Esophagus (tissue), 2 donors: ENCODE measurements around the gene ATP9A. TPM values are rescaled to one million over a fixed set of nuclear protein-coding genes. Genes with fewer than 3 reads are reported as not detected.
A peak's percentile ranks its signal among the peaks of the same experiment; 100 is the strongest.
"Not testable (repeated sequence)": the region's sequence is repeated elsewhere in the genome, so short reads cannot be mapped to it uniquely, and the experiment has no call there.

ENCODE experiments used
- H3K27ac ChIP-seq, 2 donors: one replicate each; pipeline ENCODE4 v1.5.1; 2013; ENCODE audit warnings: low read depth in 2 of 2, mild to moderate bottlenecking in 2 of 2, inconsistent platforms in 1 of 2, low read length in 1 of 2, moderate library complexity in 1 of 2
- H3K27me3 ChIP-seq, 2 donors: one replicate each; pipeline ENCODE4 v1.6.1; 2013; ENCODE audit warnings: low read length in 2 of 2, control low read depth in 1 of 2, mild to moderate bottlenecking in 1 of 2; ENCODE audit not compliant: insufficient read depth in 2 of 2, control insufficient read depth in 1 of 2
- H3K36me3 ChIP-seq, 2 donors: one replicate each; pipeline ENCODE4 v1.6.1; 2013; ENCODE audit warnings: low read length in 1 of 2; ENCODE audit not compliant: control insufficient read depth in 2 of 2, insufficient read depth in 2 of 2
- H3K4me1 ChIP-seq, 2 donors: one replicate each; pipeline ENCODE4 v1.6.1; 2013; ENCODE audit warnings: low read length in 1 of 2; ENCODE audit not compliant: control insufficient read depth in 2 of 2, insufficient read depth in 2 of 2
- H3K4me3 ChIP-seq, 2 donors: one replicate each; pipeline ENCODE4 v1.5.1; 2013; ENCODE audit warnings: low read length in 2 of 2, mild to moderate bottlenecking in 2 of 2, low read depth in 1 of 2, moderate library complexity in 1 of 2
- H3K9me3 ChIP-seq, 2 donors: one replicate each; pipeline ENCODE4 v1.6.1; 2013; ENCODE audit warnings: mild to moderate bottlenecking in 2 of 2, low read depth in 1 of 2, low read length in 1 of 2, moderate library complexity in 1 of 2; ENCODE audit not compliant: control insufficient read depth in 2 of 2, insufficient read depth in 1 of 2
- WGBS, 2 donors: extraction: QIAGEN DNeasy Blood & Tissue Kit; methylation state at CpG; one replicate each; pipeline ENCODE4 v1.1.7; 2013; 5-methylcytosine and 5-hydroxymethylcytosine counted together
- polyA plus RNA-seq, 2 donors: library from polyadenylated mRNA; stranded (reverse); fragments of 200-250 nt; gene quantifications; one replicate each; pipeline ENCODE4 v1.2.3, GENCODE V29; 2013
- donor health status: healthy with polysubstance abuse.
- donor health status: Bipolar disorder and iron deficiency.

The ATP9A gene
- polyA plus RNA-seq, 2 donors, result 5.0 to 7.5 TPM

GRCh38 chr20:51685494-51685893, 82.7 kb downstream of the ATP9A start:
- not testable (repeated sequence) for H3K4me3 ChIP-seq, H3K36me3 ChIP-seq, H3K27ac ChIP-seq, H3K4me1 ChIP-seq, H3K9me3 ChIP-seq, H3K27me3 ChIP-seq
- 74 to 78% methylated on average over 2 of the region's 2 CpGs for WGBS, 2 donors

DNA sequence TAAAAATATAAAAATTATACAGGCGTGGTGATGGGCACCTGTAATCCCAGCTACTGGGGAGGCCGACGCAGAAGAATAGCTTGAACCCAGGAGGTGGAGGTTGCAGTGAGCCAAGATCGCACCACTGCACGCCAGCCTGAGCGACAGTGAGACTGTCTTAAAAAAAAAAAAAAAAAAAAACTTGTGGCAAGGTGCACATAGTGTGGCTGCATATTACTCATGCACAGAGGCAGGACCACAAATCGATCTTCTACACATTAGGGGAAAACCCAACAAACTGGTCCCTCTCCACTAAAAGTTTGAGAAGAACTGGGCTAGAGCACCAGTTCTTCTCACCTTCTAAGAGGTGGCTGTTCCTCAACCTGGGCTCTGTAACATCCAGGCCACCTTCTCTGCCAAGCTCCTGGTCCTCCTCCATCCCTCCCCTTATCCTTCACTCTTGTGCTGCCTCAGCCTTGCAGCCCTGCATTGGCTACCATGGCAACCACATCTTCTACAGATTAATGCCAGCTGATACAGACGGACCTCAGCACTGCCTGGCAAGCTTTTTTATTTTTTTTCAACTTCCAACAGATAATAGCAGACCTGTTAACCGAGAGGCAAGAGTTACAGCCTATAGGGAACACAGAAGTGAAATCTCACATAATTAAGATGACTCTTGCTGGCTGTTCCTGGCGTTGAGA, 88.0 kb downstream of the ATP9A start:
- no peaks in the 10 kb centered on the region for H3K4me1 ChIP-seq
- no peak overlapping the region for H3K27ac ChIP-seq
- H3K27me3 ChIP-seq, result no peaks in the 10 kb centered on the region
- H3K4me3 ChIP-seq, result no peak overlapping the region
- H3K9me3 ChIP-seq, result no peaks in the 10 kb centered on the region
- H3K36me3 ChIP-seq, result peaks cover 0 to 2% of the 10 kb centered on the region in 2 donors
- WGBS, 2 donors, result 83 to 88% methylated on average over 10 of the region's 10 CpGs

- no peaks in the 10 kb centered on the region for H3K9me3 ChIP-seq
- peaks cover 0 to 3% of the 10 kb centered on the region in 2 donors for H3K36me3 ChIP-seq
- no peaks in the 10 kb centered on the region for H3K4me1 ChIP-seq
- H3K27me3 ChIP-seq, result no peaks in the 10 kb centered on the region
- WGBS, 2 donors, result 89% methylated on average over 13 of the region's 13 CpGs
- no peak overlapping the region for H3K4me3 ChIP-seq
- no peak overlapping the region for H3K27ac ChIP-seq
These were observed 88.8 kb downstream of the ATP9A start for GRCh38 chr20:51679254-51679921.

DNA sequence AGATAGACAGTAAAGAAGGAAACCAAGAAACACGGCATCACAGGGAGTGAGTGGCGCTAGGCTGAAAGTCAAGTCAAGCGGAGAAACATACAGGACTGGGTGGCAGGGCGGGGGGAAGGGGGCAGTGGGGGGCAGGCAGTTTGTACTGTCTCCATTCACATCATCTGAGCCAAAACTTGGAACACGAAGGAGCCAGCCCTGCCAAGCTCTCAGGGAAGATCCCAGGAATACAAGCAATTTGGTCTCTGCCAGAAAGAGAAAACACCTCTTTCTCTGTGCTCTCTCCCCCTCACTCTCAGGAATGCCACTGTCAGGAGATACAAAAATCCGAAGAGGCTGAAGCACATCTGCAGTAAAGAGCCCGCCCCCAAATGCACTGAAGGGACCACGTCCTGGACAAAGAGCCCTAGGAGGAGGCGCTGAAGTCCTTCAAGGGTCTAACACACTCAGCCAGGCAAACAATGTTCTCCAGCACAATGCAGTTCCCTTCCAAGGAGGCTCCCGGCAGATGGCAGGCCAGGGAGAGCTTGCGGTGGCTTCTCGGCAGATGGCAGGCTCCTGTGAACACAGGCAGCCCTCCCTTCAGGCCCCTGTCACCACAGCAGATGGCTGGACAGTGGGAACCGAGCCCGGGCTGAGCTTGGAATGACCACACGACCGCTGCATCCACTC, 90.0 kb downstream of the ATP9A start:
- no peak overlapping the region for H3K27ac ChIP-seq
- H3K9me3 ChIP-seq, result no peaks in the 10 kb centered on the region
- H3K27me3 ChIP-seq, result no peaks in the 10 kb centered on the region
- H3K36me3 ChIP-seq, result peaks cover 0 to 3% of the 10 kb centered on the region in 2 donors
- H3K4me1 ChIP-seq, result no peaks in the 10 kb centered on the region
- H3K4me3 ChIP-seq, result no peak overlapping the region
- 61 to 65% methylated on average over 16 of the region's 16 CpGs for WGBS, 2 donors

GRCh38 chr20:51668947-51669346, 99.2 kb downstream of the ATP9A start:
- Histone ChIP-seq H3K4me1 (peaks cover 0 to 3% of the 10 kb centered on the region in 2 donors), H3K36me3 (peaks cover 6 to 11% of the 10 kb centered on the region in 2 donors), H3K9me3 (no peaks in the 10 kb centered on the region), H3K27ac (no peak overlapping the region), H3K27me3 (no peaks in the 10 kb centered on the region), H3K4me3 (no peak overlapping the region)
- WGBS, 2 donors, result 56 to 68% methylated on average over 7 of the region's 7 CpGs

- Histone ChIP-seq H3K36me3 (peaks cover 6 to 11% of the 10 kb centered on the region in 2 donors), H3K27ac (peak overlapping the region in 1 of 2 donors; percentile 17), H3K9me3 (no peaks in the 10 kb centered on the region), H3K4me3 (no peak overlapping the region), H3K27me3 (no peaks in the 10 kb centered on the region), H3K4me1 (peaks cover 0 to 3% of the 10 kb centered on the region in 2 donors)
- WGBS, 2 donors, result 89% methylated on average over 6 of the region's 6 CpGs
These were observed 99.7 kb downstream of the ATP9A start for GRCh38 chr20:51668515-51668914.

GRCh38 chr20:51667491-51667890, 100.7 kb downstream of the ATP9A start:
- H3K36me3 ChIP-seq, result peaks cover 6 to 11% of the 10 kb centered on the region in 2 donors
- no peaks in the 10 kb centered on the region for H3K9me3 ChIP-seq
- peaks cover 0 to 3% of the 10 kb centered on the region in 2 donors for H3K4me1 ChIP-seq
- no peak overlapping the region for H3K27ac ChIP-seq
- H3K4me3 ChIP-seq, result no peak overlapping the region
- 91 to 95% methylated on average over 8 of the region's 8 CpGs for WGBS, 2 donors
- no peaks in the 10 kb centered on the region for H3K27me3 ChIP-seq

- Histone ChIP-seq H3K4me3 (no peak overlapping the region), H3K4me1 (peaks cover 0 to 3% of the 10 kb centered on the region in 2 donors), H3K9me3 (no peaks in the 10 kb centered on the region), H3K27ac (no peak overlapping the region), H3K27me3 (no peaks in the 10 kb centered on the region), H3K36me3 (peaks cover 6 to 11% of the 10 kb centered on the region in 2 donors)
- WGBS, 2 donors, result 77% methylated on average over 8 of the region's 8 CpGs
These were observed 101.2 kb downstream of the ATP9A start for GRCh38 chr20:51667002-51667408.

DNA sequence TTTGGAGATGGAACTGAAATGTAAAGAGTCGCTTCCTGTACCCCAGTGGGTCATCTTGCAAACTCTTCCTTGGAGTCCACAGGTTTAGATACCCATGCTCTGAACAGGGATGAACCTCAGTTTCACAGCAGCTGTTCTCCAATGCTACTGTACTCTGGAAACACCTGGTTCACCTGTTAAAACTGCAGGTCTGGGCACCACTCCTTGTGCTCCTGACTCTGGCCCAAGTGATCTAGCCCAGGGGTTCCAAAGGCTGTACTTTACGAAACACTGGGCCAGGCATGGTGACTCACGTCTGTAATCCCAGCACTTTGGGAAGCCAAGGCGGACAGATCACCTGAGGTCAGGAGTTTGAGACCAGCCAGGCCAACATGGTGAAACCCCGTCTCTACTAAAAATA, 102.1 kb downstream of the ATP9A start:
- WGBS, 2 donors, result 64 to 66% methylated on average over 5 of the region's 5 CpGs
- H3K4me1 ChIP-seq, result peaks cover 0 to 3% of the 10 kb centered on the region in 2 donors
- H3K36me3 ChIP-seq, result peaks cover 6 to 10% of the 10 kb centered on the region in 2 donors
- H3K4me3 ChIP-seq, result no peak overlapping the region
- H3K27ac ChIP-seq, result peak overlapping the region in 1 of 2 donors; percentile 26
- no peaks in the 10 kb centered on the region for H3K27me3 ChIP-seq
- no peaks in the 10 kb centered on the region for H3K9me3 ChIP-seq
